ENCODE results near the gene CNOT6.

Gene CNOT6

DNA sequence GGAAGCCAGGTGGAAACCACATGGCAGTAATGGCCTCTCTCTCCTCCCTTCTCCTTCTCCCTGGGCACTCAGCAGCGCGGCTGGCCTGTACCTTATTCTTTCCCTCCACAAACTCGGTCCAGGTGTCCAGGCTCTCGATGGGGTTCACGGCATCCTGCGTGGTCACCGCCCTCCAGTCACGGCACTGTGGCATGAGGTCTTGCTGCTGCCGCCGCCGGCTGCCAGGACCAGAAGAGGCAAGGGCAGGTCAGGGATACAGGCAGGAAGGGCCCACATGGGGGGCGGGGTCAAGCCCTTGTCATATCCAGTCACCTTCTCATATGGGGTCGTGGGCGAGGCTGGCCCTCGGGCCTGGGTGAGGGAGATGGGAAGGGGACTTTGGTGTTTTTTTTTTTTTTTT is 129.7 kb downstream of the CNOT6 start:
- DNase-seq, result no peak

DNA sequence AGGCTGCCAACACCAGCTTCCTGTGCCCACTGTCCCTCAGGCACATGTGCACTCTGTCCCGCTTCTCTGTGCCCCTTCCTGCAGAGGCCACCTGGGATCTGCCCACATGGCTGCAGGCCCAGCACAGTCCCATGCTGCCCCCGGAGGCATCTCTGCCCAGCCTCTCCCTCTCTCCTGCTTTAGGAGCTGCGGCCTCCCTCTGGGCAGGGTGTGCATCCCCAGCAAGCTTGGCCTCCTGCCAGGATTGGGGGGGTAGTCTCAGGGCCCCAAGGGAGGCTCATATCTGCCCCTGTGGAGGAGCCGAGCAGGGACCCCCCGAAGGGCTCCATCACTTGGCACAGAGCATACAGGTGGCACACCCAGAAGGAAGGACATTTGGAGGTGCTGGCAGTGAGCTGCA is 130.4 kb downstream of the CNOT6 start:
- DNase-seq, result no peak

DNA sequence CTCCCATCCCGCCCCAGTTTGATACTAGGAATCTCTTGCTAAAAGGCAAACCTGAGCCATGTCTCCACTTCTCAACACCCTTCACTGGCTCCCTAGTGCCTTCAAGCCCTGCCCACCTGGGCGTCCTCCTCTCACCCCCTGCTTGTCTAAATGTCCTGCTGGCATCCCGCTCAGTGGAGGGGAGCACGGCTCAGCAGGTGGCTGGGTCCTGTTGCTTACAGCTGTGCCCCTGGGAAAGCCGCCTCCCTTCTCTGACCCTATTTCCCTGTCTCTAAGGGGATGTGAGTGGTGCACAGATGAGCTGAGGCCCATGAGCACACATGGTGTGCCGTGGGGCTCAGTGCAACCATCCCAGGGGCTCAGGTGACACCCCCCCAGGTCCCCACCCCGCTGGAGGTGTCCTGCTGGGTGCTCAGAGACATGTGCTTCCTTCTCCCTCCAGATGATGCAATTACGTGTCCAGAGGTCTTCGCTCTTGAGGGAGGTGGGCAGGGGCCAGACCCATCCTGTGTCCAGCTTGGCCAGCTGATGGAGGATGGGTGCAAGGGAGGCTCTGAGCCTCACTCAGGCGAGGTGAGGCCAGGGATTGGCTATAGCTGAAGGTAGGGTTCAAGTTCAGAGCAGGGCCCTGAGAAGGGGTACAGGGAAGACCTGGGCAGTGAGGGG is 131.1 kb downstream of the CNOT6 start:
- no peak for DNase-seq

DNA sequence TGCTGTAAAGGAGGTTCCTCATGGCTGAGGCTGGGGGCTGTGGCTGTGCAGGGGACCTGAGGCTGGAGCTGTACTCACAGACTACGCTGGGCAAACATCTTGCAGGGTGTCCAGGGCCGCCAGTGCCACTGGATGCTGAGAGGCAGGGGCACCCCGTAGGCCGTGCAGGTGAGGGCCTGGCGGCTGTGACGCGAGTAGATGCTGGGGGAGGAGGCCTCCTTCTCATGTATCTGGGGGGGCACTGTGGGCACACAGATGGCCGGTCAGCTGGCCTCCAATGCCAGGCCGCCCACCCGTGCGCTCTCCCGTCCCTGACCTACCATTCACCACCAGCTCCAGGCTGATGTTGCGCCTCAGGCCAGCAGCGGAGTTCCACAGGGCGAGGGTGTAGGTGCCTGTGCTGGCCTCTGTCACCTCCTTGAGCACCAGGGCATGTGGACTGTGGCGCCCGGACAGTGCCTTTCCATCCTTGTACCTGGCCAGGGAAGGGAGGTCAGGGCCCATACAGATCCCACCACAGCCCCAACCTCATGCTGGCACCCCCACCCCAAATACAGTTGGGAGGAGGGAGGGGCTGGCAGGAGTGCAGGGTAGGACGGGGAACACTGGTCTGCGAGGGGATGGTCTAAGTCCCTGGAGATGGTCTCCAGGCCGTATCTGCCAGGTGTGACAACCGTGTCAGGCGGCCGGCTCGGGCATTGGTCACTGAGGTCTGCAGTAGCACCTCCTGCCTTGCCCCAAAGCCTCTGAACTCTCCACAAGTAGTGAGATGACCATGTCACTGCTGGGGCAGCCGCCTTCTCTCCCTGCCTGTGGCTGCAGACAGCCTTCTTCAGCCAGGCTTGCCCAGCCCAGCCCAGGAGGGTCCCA is 131.8 kb downstream of the CNOT6 start:
- DNase-seq, result no peak

DNA sequence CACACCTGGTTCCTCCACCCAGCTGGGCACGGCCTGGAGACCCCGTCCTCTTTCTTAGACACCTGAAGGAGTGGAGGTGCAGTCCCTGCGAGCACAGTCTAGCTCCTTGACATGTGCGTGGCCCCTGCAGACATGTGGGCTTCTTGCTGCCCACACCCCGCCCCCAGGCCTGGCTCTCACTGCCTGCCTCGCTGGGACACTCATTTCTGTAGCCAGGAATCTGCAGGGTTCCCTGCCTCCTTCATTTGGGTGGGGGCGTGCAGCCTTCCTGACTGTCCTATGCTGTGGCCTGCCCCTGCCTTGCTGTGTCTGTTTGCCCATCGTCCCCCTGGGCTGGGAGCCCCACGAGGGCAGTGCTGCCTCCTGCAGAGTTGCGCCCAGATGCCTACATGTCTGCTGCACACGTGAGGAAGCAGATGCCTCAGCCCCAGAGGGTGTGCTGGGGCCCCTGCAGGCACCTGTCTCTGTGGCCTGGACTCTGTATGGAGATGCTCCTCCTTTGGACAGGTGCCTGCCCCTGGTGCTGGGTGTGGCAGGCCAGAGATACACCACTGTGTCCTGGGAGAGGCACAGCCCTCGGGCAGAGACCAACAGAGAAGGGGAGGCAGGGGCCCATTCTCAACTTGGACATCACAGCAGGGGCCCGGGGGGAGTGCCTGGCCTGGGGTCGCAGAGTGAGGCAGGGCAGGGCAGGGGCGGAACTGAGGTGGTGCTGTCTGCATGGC is 132.6 kb downstream of the CNOT6 start:
- no peak for DNase-seq

DNA sequence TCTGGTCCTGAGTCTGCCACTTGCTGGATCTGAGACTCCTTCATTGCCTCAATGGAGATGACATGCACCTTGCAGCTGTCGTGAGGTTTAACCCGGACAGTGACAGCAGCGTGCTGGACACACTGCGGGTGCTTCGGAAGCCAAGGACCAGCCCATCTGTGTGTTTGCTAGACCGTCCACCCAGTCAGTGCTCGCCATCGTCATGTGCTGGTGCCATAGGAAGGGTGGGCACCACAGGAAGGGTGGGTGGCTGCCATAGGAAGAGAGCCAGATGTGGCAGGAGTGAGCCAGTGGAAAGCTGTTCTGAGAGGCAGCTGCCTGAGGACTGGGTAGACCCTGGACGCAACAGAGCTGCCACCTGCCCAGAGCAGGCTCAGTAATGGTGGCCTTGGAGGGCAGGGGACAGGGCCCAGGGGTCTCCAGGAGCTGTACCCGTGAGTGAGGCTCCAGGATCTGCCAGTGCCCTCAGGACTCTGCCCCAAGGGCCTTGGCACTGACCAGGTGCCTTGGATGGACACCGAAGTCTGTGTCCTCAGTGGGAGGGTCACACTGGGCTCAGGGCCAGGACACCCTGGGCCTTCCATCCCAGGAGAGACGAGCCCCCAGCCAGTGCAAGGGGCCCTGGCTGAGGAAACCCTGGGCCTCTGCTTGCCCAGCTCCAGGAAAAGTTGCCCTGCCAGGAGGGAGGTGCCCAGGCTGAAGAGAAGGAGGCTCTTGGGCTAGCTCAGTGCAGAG is 133.4 kb downstream of the CNOT6 start:
- DNase-seq, result no peak
